Measurements from ENCODE around the gene ZSCAN23.
A peak's percentile ranks its signal among the peaks of the same experiment; 100 is the strongest.
"Not testable (repeated sequence)": the region's sequence is repeated elsewhere in the genome, so short reads cannot be mapped to it uniquely, and the experiment has no call there.

The ZSCAN23 gene

DNA sequence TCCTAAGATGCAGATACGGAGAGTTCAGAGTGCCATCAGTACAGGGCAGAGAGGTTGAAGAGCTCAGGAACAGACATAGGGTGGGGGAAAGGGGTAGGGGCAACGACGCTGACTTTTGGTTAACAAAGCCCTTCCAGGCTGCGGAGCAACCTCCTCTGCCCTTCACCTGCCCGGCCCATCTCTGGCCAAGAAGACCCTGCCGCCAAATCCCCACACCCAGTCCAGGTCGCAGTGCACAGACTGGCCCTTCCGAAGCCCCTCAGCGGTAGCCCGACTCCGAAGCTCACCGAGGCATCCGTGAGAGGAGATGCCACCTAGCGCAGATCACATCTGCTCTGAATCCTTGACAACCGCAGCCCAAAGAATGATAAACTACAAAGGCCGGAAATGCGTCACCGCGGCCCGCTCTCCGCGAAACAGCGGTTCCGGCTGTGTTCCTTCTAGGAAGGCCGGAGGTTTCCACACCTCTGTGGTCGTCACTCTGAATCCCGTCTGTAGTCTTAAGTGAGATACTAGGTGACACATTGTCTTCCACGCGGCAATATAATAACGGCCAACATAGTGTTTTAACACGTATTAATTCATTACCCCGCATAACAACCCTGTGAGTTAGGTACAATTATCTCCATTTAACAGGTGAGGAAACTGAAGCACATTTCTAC lies at the start of gene ZSCAN23:
ZSCAN23 (minus strand) TSS at position 380 of the 662 bp plus-strand sequence. CDS start 7,225 bp downstream, outside the sequence.
- DNase-seq (ENCODE audit: low spot score) = peak; percentile 90

GRCh38 chr6:28491984-28492317 lies 48.7 kb upstream of the ZSCAN23 start:
- DNase-seq (ENCODE audit: low spot score) = no peak

GRCh38 chr6:28490205-28490890 lies 47.1 kb upstream of the ZSCAN23 start:
- DNase-seq (ENCODE audit: low spot score) = peak; percentile 43

DNA sequence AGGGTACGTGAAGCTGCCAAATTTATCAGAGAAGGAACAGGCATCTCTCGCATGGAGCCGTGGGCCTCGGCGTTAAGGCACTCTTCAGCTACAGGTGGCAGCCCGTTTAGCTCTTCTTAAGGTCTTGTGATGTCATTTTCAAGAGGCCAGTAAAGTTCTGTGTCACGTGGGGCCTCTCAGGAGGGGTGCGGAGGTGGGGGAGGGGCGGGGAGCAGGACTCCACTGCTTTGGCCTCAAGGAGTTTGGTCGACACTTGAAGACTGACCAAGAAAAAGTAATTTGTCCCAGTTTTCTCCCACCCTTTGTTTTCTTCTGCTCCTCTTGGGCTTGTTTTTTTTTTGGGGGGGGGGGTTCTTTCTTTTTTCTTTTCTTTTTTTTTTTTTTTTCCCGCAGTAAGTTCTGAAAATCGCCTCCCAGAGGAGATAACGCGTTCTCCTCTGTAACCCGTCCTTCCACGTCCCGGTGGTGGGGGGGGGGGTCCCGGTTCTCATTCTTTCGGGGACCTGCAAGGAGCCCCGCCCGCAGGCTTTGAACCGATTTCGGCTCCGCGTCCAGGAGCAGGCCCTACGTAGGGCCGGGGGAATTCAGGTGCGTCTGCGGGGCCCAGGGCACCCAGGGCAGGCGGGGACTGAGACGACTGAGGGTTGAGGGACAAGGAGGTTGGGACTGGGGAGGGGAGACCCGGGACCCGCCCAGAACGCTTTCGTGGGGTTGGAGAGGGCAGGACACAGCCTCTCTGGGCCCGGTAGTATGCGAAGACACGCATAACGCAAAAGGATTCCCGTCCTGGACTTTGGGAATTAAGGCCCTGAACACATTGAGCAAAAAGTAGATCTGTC lies 46.3 kb upstream of the ZSCAN23 start:
- peak; percentile 62 for DNase-seq (ENCODE audit: low spot score)

DNA sequence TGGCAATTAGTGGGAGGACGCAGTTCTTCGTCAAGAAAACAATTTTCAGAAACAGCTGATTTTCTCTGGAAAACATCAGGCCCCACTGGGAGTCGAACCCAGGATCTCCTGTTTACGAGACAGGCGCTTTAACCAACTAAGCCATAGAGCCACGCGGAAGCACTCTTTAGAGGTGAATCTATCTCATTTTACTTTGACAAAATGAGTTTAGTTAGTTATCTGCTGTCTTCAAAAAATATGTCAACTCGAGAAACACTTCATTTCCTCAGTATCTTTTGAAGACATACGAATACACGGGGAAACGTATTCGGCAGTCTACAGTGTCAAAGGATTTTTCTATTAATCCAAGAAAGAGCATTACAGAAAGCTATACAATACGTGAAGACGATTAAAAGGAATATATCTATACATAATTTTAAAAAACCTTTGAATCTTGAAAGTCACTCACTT lies 45.6 kb upstream of the ZSCAN23 start:
- DNase-seq (ENCODE audit: low spot score) = no peak

GRCh38 chr6:28486988-28487742 lies 43.9 kb upstream of the ZSCAN23 start:
- no peak for DNase-seq (ENCODE audit: low spot score)

DNA sequence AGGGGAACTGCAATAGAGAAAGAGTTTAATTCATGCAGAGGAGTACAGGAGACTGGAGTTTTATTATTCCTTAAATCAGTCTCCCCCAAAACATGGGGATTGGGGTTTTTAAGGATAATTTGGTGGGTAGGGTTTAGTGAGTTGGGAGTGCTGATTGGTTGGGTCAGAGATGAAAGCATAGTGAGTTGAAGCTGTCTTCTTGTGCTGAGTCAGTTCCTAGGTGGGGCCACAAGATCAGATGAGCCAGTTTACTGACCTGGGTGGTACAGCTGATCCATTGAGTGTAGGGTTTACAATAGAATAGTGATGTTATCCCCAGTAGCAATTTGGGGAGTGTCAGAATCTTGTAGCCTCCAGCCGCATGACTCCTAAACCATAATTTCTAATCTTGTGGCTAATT lies 43.2 kb upstream of the ZSCAN23 start:
- no peak for DNase-seq (ENCODE audit: low spot score)

- no peak for DNase-seq (ENCODE audit: low spot score)
These were observed 42.2 kb upstream of the ZSCAN23 start for GRCh38 chr6:28485482-28485881.

DNA sequence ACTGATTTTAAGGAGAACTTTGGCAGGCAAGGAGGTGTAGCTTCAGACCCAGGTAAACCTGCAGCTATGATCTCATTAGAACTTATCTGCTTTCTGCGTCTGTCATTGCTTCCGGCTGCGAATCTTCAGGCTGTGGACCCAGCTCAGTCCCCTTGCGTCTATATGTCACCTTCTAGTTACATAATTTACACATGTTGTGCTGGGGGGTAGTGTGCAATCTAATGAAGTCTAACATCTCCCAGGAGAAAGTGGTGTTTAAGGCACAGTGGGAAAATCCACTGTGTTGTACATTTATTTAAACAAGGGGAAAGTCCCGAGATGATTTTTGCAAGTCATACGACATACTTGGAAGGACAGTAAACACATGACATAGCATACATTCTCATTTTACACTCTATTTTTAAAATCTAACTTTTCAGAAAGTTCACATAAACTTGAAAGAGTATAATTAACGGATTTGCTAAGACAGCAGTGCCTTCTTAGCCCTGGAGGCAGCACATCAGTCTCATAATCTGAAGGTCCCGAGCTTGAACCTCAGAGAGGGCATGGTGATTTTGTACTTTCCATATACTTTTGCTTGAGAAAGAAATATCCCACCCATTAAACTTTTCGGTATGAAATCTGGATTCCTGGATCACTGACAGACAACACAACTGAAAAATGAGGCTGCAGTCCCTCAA lies 37.1 kb upstream of the ZSCAN23 start:
- no peak for DNase-seq (ENCODE audit: low spot score)

GRCh38 chr6:28478518-28478917 lies 35.2 kb upstream of the ZSCAN23 start:
- DNase-seq (ENCODE audit: low spot score) = no peak

GRCh38 chr6:28474441-28475219 lies 31.3 kb upstream of the ZSCAN23 start:
- peak; percentile 37 for DNase-seq (ENCODE audit: low spot score)

DNA sequence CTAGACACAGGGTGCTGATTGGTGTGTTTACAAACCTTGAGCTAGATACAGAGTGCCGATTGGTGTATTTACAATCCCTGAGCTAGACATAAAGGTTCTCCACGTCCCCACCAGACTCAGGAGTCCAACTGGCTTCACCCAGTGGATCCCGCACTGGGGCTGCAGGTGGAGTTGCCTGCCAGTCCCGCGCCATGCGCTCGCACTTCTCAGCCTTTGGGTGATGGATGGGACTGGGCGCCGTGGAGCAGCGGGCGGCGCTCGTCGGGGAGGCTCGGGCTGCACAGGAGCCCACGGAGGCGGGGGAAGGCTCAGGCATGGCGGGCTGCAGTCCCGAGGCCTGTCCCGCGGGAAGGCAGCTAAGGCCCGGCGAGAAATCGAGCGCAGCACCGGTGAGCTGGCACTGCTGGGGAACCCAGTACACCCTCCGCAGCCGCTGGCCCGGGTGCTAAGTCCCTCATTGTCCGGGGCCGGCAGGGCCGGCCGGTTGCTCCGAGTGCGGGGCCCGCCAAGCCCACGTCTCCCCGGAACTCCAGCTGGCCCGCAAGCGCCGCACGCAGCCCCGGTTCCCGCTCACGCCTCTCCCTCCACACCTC lies 26.0 kb upstream of the ZSCAN23 start:
- DNase-seq (ENCODE audit: low spot score) = not testable (repeated sequence)

- no peak for DNase-seq (ENCODE audit: low spot score)
These were observed 24.8 kb upstream of the ZSCAN23 start for GRCh38 chr6:28468056-28468455.

DNA sequence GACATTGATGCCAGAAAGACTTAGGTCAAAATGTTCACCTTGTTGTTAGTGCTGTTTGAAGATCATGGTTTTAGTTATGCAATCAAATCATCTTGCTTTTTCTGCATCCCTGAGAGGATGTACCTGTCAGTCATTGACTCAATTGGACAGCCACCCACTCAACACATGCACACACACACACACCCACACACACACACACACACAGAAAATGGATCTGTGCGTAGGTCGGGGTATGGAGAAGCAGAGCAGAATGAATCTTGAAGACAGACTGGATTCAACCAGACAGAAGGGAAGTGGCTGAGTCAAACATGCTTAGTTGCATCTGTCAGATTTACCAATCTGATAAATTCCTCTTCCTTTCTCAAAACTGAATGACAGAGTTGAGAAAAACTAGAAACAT lies 19.1 kb upstream of the ZSCAN23 start:
- no peak for DNase-seq (ENCODE audit: low spot score)

GRCh38 chr6:28458568-28458967 lies 15.3 kb upstream of the ZSCAN23 start:
- DNase-seq (ENCODE audit: low spot score) = no peak

DNA sequence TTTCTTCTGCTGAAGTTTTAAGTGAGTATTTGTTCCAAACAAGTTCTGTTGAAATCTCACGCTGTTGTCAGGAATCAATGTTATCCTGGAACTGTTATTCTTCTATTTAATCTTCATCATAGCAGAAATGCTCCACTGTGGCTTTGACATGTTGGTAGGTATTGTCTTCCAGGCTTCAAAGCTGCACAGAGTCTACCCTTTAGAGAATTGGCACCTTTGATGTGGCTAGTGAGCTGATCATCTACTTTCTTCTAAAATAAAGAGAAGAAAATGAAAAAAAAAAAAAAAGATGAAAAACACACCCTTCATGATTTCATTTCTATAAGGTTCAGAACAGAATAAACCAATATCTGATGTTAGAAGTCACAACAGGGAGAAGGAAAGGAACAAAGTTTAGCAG lies 5.8 kb upstream of the ZSCAN23 start:
- DNase-seq (ENCODE audit: low spot score) = no peak

- DNase-seq (ENCODE audit: low spot score) = not testable (repeated sequence)
These were observed 4.2 kb upstream of the ZSCAN23 start for GRCh38 chr6:28447512-28447906.

- peak; percentile 50 for DNase-seq (ENCODE audit: low spot score)
These were observed 3.7 kb upstream of the ZSCAN23 start for GRCh38 chr6:28446818-28447511.

GRCh38 chr6:28444759-28445158 lies 1.5 kb upstream of the ZSCAN23 start:
- DNase-seq (ENCODE audit: low spot score) = not testable (repeated sequence)

- DNase-seq (ENCODE audit: low spot score) = no peak
These were observed 705 bp downstream of the ZSCAN23 start for GRCh38 chr6:28442586-28442985.
